Neural cell (in vitro differentiated cells): ENCODE results near the gene RMC1. TPM values are rescaled to one million over a fixed set of nuclear protein-coding genes. Genes with fewer than 3 reads are reported as not detected.

Experiments used
- H2AFZ ChIP-seq: fragments of 200-600, 300-800 bp; sonication (generic), shearing (Covaris generic); 2 replicates; pipeline ENCODE4 v1.6.0; 2014; ENCODE audit warnings: low read depth, mild to moderate bottlenecking, antibody characterized with exemption, low read length, moderate library complexity
- H3F3A ChIP-seq: fragments of 200-600 bp; shearing (Covaris generic); 2 replicates; pipeline ENCODE4 v1.6.1; 2016; ENCODE audit warnings: mild to moderate bottlenecking, moderate library complexity, mixed read lengths, antibody characterized with exemption, low read length; ENCODE audit not compliant: insufficient read depth, poor library complexity, severe bottlenecking
- H3K27ac ChIP-seq: fragments of 200-600, 300-800 bp; sonication (generic), shearing (Covaris generic); 2 replicates; pipeline ENCODE4 v1.5.1; 2014; ENCODE audit warnings: mild to moderate bottlenecking, low read length, moderate library complexity
- H3K27me3 ChIP-seq: fragments of 300-800, 200-600 bp; sonication (generic), shearing (Covaris generic); 2 replicates; pipeline ENCODE4 v1.6.0; 2014; ENCODE audit warnings: mild to moderate bottlenecking, low read depth, low read length, moderate library complexity; ENCODE audit not compliant: insufficient read depth
- H3K36me3 ChIP-seq: fragments of 300-800, 200-600 bp; sonication (generic), shearing (Covaris generic); 2 replicates; pipeline ENCODE4 v1.5.1; 2014; ENCODE audit warnings: mild to moderate bottlenecking, antibody characterized with exemption, low read length, moderate library complexity; ENCODE audit not compliant: insufficient read depth
- H3K4me2 ChIP-seq: fragments of 300-800, 200-600 bp; sonication (generic), shearing (Covaris generic); 2 replicates; pipeline ENCODE4 v1.6.0; 2014; ENCODE audit warnings: mild to moderate bottlenecking, low read length
- H3K4me3 ChIP-seq: fragments of 300-800, 200-600 bp; sonication (generic), shearing (Covaris generic); 2 replicates; pipeline ENCODE4 v1.5.1; 2014; ENCODE audit warnings: mild to moderate bottlenecking, low read length, moderate library complexity
- H3K79me2 ChIP-seq: fragments of 200-600 bp; shearing (Covaris generic); replicated peaks from 2 replicates; pipeline ENCODE4 v1.6.0; 2014; ENCODE audit warnings: mild to moderate bottlenecking, low read length, moderate library complexity; ENCODE audit not compliant: insufficient read depth
- H3K9ac ChIP-seq: fragments of 300-800, 200-600 bp; sonication (generic), shearing (Covaris generic); 2 replicates; pipeline ENCODE4 v1.6.1; 2016; ENCODE audit warnings: mild to moderate bottlenecking, low read length, mixed read lengths
- H3K9me2 ChIP-seq: fragments of 200-600 bp; shearing (Covaris generic); 2 replicates; pipeline ENCODE4 v1.6.1; 2016; ENCODE audit warnings: mild to moderate bottlenecking, low read length, mixed read lengths; ENCODE audit not compliant: insufficient read depth
- H3K9me3 ChIP-seq: fragments of 200-600, 300-800 bp; sonication (generic), shearing (Covaris generic); 2 replicates; pipeline ENCODE4 v1.6.1; 2016; ENCODE audit warnings: mild to moderate bottlenecking, mixed run types, low read length, moderate library complexity, mixed read lengths
- H4K20me1 ChIP-seq: fragments of 200-600 bp; shearing (Covaris generic); 2 replicates; pipeline ENCODE4 v1.6.1; 2016; ENCODE audit warnings: mild to moderate bottlenecking, mixed run types; ENCODE audit not compliant: insufficient read depth
- CTCF ChIP-seq: fragments of 450-650 bp; IDR thresholded peaks from 2 replicates; pipeline ENCODE4 v1.5.1; 2014; ENCODE audit warnings: antibody characterized with exemption, mild to moderate bottlenecking, moderate library complexity; ENCODE audit not compliant: poor library complexity, severe bottlenecking
- EP300 ChIP-seq: fragments of 450-650 bp; conservative IDR thresholded peaks from 2 replicates; pipeline ENCODE4 v1.6.1; 2014; ENCODE audit warnings: antibody characterized with exemption, mild to moderate bottlenecking, moderate library complexity; ENCODE audit not compliant: poor library complexity, severe bottlenecking
- EZH2 ChIP-seq: fragments of 200-600, 300-800 bp; shearing (Covaris generic), sonication (generic); IDR thresholded peaks from 2 replicates; pipeline ENCODE4 v1.6.1; 2014; ENCODE audit warnings: antibody characterized with exemption, low read length, borderline replicate concordance, mild to moderate bottlenecking; ENCODE audit not compliant: insufficient read depth, poor library complexity, severe bottlenecking
- MXI1 ChIP-seq: fragments of 450-650 bp; conservative IDR thresholded peaks from 2 replicates; pipeline ENCODE4 v1.6.1; 2014; ENCODE audit warnings: antibody characterized with exemption, mild to moderate bottlenecking; ENCODE audit not compliant: poor library complexity, severe bottlenecking
- POLR2AphosphoS5 ChIP-seq: IDR thresholded peaks from 2 replicates; pipeline ENCODE4 v1.6.1; 2012
- RAD21 ChIP-seq: fragments of 450-650 bp; conservative IDR thresholded peaks from 2 replicates; pipeline ENCODE4 v1.6.1; 2014; ENCODE audit warnings: antibody characterized with exemption, mild to moderate bottlenecking, moderate library complexity
- REST ChIP-seq: IDR thresholded peaks from 2 replicates; pipeline ENCODE4 v1.6.1; 2012; ENCODE audit warnings: borderline replicate concordance
- SMC3 ChIP-seq: fragments of 450-650 bp; conservative IDR thresholded peaks from 2 replicates; pipeline ENCODE4 v1.6.1; 2014; ENCODE audit warnings: antibody characterized with exemption, mild to moderate bottlenecking, moderate library complexity; ENCODE audit not compliant: poor library complexity
- TAF1 ChIP-seq: IDR thresholded peaks from 2 replicates; pipeline ENCODE4 v1.6.1; 2012; ENCODE audit warnings: low read depth
- polyA plus RNA-seq: library from polyadenylated mRNA; depleted of rRNA; stranded (reverse); fragments of >200 nt; gene quantifications from 2 replicates; pipeline ENCODE4 v1.2.3, GENCODE V29; 2014

Gene RMC1
- polyA plus RNA-seq, 1 donor from 2014 or later, result 42.2 TPM

DNA sequence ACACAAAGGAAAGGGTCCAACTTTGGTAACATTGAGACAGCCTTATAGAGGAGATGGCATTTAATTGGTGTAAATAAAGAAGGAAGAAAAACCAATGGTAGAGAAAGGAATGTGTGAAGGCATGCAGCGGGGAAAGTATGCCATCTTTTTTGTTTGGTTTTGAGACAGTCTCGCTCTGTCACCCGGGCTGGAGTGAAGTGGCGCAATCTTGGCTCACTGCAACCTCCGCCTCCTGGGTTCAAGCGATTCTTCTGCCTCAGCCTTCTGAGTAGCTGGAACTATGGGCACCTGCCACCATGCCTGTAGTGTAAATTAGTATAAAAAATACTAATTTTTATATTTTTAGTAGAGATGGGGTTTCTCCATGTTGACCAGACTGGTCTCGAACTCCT lies 43.8 kb upstream of the RMC1 start:
- Histone ChIP-seq H3K79me2 (peaks cover 56% of the 10 kb centered on the region), H3K4me3 (no peak overlapping the region), H3K9ac (no peak overlapping the region), H3K9me3 (no peaks in the 10 kb centered on the region), H3K36me3 (peaks cover 9% of the 10 kb centered on the region), H3K27me3 (no peaks in the 10 kb centered on the region), H3K27ac (no peak overlapping the region), H3K4me2 (no peak overlapping the region), H2AFZ (no peak overlapping the region), H3F3A (no peaks in the 10 kb centered on the region), H3K9me2 (no peaks in the 10 kb centered on the region), H4K20me1 (no peaks in the 10 kb centered on the region)
- no peak for TF ChIP-seq EZH2
- TF ChIP-seq RAD21, result no peak
- no peak for TF ChIP-seq POLR2AphosphoS5
- TF ChIP-seq CTCF, result no peak

DNA sequence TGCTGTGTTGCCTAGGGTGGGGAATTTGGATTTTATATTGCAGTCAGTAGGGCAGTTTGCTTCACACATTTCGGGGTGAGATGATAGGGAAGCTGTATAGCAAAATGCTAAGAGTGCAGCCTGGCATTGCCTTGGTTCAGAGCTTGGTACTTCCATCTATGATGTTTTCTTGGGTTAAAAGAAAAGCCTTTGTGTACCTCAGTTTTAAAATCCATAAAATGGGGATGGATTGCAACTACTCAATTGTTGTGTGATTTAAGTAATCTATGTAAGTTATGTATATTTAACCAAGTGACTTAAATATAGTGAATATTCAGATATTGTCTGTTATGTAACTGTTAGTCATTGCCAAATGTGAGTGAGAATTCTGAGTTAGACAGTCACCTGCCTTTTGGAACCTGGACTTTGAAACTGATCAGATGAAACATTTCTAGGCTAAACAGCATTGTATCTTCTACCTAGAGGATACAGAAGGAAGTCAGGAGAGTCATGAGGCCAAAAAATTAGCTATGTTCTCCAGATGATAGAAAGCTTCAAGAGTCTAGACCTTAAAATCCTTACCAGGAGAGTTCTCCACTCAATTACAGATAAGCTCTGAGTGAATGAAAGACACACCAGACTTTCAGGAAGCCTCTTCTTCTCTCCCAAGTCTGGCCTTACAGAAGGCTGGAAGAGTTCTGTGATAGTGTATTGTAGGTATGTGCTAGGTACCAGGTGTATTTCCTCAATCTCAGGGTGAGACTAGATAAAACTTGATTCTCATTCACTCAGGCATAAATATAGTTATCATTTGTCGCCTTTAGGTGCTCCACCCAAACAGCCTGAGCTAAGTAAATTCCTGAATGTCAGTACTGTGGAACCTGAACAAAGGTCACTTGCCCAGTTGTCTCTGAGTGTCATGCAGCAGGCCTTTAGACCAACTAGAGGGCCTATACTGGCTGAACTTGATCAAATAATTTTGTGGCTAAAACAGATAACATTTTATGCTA lies 42.7 kb upstream of the RMC1 start:
- H3K36me3 ChIP-seq, result peaks cover 9% of the 10 kb centered on the region
- no peak overlapping the region for H3K9ac ChIP-seq
- TF ChIP-seq RAD21 (no peak), CTCF (no peak), MXI1 (no peak), TAF1 (no peak), REST (no peak), EP300 (no peak), EZH2 (no peak), SMC3 (no peak), POLR2AphosphoS5 (no peak)
- no peaks in the 10 kb centered on the region for H3K9me2 ChIP-seq
- H3K79me2 ChIP-seq, result peaks cover 46% of the 10 kb centered on the region
- no peak overlapping the region for H3K4me3 ChIP-seq
- H4K20me1 ChIP-seq, result no peaks in the 10 kb centered on the region
- H3K9me3 ChIP-seq, result no peaks in the 10 kb centered on the region
- no peak overlapping the region for H3K27ac ChIP-seq
- H3K4me2 ChIP-seq, result no peak overlapping the region
- H3F3A ChIP-seq, result no peaks in the 10 kb centered on the region
- H3K27me3 ChIP-seq, result no peaks in the 10 kb centered on the region
- H2AFZ ChIP-seq, result no peak overlapping the region
